HepG2 (cell line): ENCODE data around the gene DNLZ. TPM values are rescaled to one million over a fixed set of nuclear protein-coding genes. Genes with fewer than 3 reads are reported as not detected.

Source experiments
- HDAC2 ChIP-seq: sonication (generic); formaldehyde crosslinking; IDR thresholded peaks from 2 replicates; pipeline ENCODE4 v1.4.0; 2020; ENCODE audit warnings: missing genetic modification reagents
- IRF2 ChIP-seq: IDR thresholded peaks from 2 replicates; pipeline ENCODE4 v1.6.1; 2018; ENCODE audit warnings: missing genetic modification reagents, missing compliant biosample characterization
- MXD4 ChIP-seq: IDR thresholded peaks from 2 replicates; pipeline ENCODE4 v1.6.1; 2016; ENCODE audit warnings: mild to moderate bottlenecking, missing biosample characterization, missing genetic modification reagents
- NFKBIZ ChIP-seq: IDR thresholded peaks from 2 replicates; pipeline ENCODE4 v1.6.1; 2018; ENCODE audit warnings: missing genetic modification reagents, missing compliant biosample characterization
- REXO4 ChIP-seq: sonication (generic); formaldehyde crosslinking; IDR thresholded peaks from 2 replicates; pipeline ENCODE4 v1.8.0; 2022; ENCODE audit warnings: missing genetic modification reagents, mild to moderate bottlenecking, borderline replicate concordance
- ZBTB49 ChIP-seq: sonication (generic); formaldehyde crosslinking; IDR thresholded peaks from 2 replicates; pipeline ENCODE4 v1.4.0; 2020; ENCODE audit warnings: missing genetic modification reagents, borderline replicate concordance
- ZNF646 ChIP-seq: sonication (generic); formaldehyde crosslinking; IDR thresholded peaks from 2 replicates; pipeline ENCODE4 v1.9.0; 2021; ENCODE audit warnings: mild to moderate bottlenecking, missing genetic modification reagents
- ZNF687 ChIP-seq: sonication (generic); formaldehyde crosslinking; IDR thresholded peaks from 2 replicates; pipeline ENCODE4 v1.5.1; 2020; ENCODE audit warnings: mild to moderate bottlenecking, missing genetic modification reagents, moderate library complexity
- polyA plus RNA-seq, 8 experiments: library from polyadenylated mRNA; depleted of rRNA in 3 of 8; stranded (reverse) in 7 of 8; unstranded in 1 of 8; fragments of >200 nt; fragmentation: Illumina TruSeq in 4 of 8; extraction: Trizol in 4 of 8; gene quantifications; 2 replicates each; pipeline versions ENCODE4 v1.2.1 to v1.2.3, GENCODE V29; 2011 to 2016; ENCODE audit warnings: low read depth in 4 of 8, missing spikeins in 1 of 8, mixed read lengths in 1 of 8; ENCODE audit not compliant: insufficient read depth in 1 of 8
- total RNA-seq, 5 experiments: library from RNA; depleted of rRNA; stranded (reverse); fragments of >200 nt; fragmentation: Illumina TruSeq; extraction: Trizol; gene quantifications; 2 replicates each; pipeline ENCODE4 v1.2.3, GENCODE V29; 2016; ENCODE audit warnings: low read depth in 1 of 5
- TF ChIP-seq, protein P1 (sequence below): sonication (generic); formaldehyde crosslinking; IDR thresholded peaks from 2 replicates; pipeline ENCODE4 v1.5.0; 2020; ENCODE audit warnings: mild to moderate bottlenecking, missing genetic modification reagents, borderline replicate concordance
- TF ChIP-seq, protein P2 (sequence below): sonication (generic); formaldehyde crosslinking; IDR thresholded peaks from 2 replicates; pipeline ENCODE4 v1.4.0; 2020; ENCODE audit warnings: missing genetic modification reagents, borderline replicate concordance

DNLZ gene
- total and polyA plus RNA-seq, 2 of the 13 experiments (the other 11 are each of a cell fraction or from before 2014, with no cell fraction given): 3.4 to 8.0 TPM

- no peak for TF ChIP-seq ZNF646 (CRISPR knock-in tag)
- no peak for TF ChIP-seq REXO4
- TF ChIP-seq, protein P1, sequence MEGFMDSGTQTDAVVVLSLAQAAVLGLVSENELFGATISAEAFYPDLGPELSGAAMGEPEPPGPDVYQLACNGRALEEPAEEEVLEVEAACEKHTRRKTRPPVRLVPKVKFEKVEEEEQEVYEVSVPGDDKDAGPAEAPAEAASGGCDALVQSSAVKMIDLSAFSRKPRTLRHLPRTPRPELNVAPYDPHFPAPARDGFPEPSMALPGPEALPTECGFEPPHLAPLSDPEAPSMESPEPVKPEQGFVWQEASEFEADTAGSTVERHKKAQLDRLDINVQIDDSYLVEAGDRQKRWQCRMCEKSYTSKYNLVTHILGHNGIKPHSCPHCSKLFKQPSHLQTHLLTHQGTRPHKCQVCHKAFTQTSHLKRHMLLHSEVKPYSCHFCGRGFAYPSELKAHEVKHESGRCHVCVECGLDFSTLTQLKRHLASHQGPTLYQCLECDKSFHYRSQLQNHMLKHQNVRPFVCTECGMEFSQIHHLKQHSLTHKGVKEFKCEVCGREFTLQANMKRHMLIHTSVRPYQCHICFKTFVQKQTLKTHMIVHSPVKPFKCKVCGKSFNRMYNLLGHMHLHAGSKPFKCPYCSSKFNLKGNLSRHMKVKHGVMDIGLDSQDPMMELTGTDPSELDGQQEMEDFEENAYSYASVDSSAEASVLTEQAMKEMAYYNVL (CRISPR knock-in tag): no peak
- no peak for TF ChIP-seq MXD4
- TF ChIP-seq, protein P2, sequence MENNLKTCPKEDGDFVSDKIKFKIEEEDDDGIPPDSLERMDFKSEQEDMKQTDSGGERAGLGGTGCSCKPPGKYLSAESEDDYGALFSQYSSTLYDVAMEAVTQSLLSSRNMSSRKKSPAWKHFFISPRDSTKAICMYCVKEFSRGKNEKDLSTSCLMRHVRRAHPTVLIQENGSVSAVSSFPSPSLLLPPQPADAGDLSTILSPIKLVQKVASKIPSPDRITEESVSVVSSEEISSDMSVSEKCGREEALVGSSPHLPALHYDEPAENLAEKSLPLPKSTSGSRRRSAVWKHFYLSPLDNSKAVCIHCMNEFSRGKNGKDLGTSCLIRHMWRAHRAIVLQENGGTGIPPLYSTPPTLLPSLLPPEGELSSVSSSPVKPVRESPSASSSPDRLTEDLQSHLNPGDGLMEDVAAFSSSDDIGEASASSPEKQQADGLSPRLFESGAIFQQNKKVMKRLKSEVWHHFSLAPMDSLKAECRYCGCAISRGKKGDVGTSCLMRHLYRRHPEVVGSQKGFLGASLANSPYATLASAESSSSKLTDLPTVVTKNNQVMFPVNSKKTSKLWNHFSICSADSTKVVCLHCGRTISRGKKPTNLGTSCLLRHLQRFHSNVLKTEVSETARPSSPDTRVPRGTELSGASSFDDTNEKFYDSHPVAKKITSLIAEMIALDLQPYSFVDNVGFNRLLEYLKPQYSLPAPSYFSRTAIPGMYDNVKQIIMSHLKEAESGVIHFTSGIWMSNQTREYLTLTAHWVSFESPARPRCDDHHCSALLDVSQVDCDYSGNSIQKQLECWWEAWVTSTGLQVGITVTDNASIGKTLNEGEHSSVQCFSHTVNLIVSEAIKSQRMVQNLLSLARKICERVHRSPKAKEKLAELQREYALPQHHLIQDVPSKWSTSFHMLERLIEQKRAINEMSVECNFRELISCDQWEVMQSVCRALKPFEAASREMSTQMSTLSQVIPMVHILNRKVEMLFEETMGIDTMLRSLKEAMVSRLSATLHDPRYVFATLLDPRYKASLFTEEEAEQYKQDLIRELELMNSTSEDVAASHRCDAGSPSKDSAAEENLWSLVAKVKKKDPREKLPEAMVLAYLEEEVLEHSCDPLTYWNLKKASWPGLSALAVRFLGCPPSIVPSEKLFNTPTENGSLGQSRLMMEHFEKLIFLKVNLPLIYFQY (CRISPR knock-in tag): no peak
- no peak for TF ChIP-seq NFKBIZ (CRISPR knock-in tag)
- no peak for TF ChIP-seq ZNF687
- no peak for TF ChIP-seq IRF2 (CRISPR knock-in tag)
- no peak for TF ChIP-seq ZBTB49
- no peak for TF ChIP-seq HDAC2 (CRISPR knock-in tag)
Observed at GRCh38 chr9:136379401-136379800, 15.9 kb upstream of the DNLZ start (continued).
